NCI-H2196 (cell line): ENCODE data around the gene ATXN1.

Experiments
- DNase-seq: peaks from one replicate; lab custom pipeline; 2025; ENCODE audit not compliant: unreplicated experiment; lab: John Stamatoyannopoulos, UW

The ATXN1 gene

GRCh38 chr6:16374461-16375200 is 386.6 kb downstream of the ATXN1 start:
- no peak for DNase-seq

GRCh38 chr6:16374016-16374415 is 387.2 kb downstream of the ATXN1 start:
- no peak for DNase-seq

DNA sequence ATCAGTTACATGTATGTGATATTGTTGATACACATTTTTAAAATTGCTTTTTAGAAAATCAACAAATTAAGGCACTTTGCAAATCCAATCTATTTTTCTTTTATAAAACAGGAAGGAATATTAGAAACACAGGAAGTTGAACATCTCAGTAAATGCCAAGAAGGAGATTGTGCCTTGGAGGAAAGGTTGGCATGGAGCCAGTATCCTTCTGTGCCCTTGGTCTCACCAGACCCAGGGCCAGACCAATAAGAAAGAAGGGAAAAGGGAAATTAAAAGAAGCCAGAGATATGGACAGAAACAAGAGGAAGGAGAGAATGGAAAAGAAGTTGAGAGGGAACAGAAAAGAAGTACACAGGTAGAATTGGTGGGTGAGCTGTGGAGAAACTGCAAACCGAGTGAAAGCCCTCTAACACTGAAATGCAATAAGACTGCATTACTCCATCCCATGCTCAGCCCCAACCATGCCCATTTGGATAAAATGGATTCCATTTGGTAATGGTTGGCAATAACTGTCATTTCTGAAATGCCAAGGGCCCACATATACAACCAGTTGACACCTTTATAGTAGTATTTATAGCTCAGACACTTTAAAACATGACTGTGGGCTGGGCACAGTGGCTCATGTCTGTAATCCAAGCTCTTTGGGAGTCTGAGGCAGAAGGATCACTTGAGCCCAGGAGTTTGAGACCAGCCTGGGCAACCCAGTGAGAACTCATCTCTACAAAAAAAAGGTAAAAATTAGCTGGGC is 389.1 kb downstream of the ATXN1 start:
- no peak for DNase-seq

DNA sequence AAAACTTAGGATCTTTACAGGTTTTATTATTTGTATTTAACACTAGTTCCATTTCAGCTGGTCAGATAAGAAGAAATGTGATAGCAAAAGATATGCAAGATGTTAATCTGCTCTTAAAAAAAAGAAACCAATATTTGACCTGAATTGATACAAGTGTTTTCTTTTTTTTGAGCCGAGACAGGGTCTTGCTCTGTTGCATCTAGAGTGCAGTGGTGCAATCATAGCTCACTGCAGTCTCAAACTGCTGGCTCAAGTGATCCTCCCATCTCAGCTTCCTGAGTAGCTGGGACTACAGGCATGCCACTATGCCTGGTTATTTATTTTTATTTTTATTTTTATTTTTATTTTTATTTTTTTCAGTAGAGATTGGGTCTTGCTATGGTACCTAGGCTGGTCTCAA is 389.9 kb downstream of the ATXN1 start:
- DNase-seq = no peak

DNA sequence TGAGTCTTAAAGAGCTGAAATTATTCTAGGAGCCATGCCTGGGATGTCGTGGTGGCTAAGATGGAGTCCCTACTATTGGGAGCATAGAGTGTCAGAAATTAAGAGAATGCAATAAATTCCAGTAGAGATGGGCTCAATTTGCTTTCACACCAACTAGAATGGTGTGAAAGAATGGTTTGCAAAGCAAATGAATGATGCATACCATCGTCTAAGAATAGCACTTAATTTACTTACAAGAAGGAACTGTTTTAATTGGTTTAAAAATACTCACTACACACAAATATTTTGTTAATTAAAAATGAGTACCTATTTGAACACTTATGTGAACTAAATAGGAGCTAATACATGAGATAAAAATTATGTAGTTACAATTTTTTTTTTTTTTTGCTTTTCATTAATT is 390.3 kb downstream of the ATXN1 start:
- no peak for DNase-seq

DNA sequence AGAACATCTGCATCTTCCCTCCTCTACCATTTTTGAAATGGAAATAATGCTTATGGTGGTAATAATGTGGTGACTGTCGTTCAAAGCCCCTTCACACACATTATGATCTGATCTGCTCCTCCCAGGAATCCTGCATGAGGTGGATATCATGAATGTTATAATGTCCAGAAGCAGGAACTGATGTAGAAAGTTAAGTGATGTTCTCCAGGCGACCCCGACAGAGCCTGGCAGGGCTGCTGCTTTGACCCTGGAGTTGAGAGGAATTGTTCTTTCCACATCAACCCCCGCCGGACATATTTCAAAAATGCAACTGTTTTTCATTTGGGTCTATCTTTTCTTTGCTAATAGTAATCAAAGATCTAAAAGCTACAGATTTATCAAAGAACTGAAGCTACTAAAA is 391.3 kb downstream of the ATXN1 start:
- DNase-seq = no peak

DNA sequence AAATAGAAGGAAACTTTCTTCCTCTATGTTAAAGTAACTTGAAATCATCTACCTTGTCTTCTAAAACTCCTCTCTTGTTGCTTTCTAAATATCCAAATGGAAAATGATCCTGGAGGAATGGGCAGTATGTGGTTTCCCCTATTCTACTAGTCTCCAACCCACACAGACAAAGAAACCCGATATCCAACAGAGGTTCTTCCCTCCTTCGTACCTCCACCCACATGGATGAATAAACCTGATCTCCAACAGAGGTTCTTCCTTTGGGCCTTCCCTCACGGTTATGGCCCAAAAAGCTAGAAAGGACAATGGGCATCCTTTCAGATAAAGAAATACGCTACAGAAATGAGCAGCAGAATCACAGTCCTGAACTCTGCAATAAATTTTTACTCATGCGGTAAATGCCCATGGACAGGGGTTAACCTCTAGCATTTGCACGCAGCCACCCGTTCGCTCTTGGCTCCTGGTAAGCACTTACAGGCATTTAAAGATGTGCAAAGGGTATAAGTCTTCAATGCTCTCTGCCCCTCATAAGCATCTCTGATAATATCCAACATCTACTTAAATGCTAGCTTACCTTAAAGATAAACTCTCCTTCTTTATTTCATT is 392.0 kb downstream of the ATXN1 start:
- DNase-seq = no peak

- DNase-seq = no peak
These were observed 393.7 kb downstream of the ATXN1 start for GRCh38 chr6:16367571-16367970.

GRCh38 chr6:16363749-16364148 is 397.5 kb downstream of the ATXN1 start:
- no peak for DNase-seq

DNA sequence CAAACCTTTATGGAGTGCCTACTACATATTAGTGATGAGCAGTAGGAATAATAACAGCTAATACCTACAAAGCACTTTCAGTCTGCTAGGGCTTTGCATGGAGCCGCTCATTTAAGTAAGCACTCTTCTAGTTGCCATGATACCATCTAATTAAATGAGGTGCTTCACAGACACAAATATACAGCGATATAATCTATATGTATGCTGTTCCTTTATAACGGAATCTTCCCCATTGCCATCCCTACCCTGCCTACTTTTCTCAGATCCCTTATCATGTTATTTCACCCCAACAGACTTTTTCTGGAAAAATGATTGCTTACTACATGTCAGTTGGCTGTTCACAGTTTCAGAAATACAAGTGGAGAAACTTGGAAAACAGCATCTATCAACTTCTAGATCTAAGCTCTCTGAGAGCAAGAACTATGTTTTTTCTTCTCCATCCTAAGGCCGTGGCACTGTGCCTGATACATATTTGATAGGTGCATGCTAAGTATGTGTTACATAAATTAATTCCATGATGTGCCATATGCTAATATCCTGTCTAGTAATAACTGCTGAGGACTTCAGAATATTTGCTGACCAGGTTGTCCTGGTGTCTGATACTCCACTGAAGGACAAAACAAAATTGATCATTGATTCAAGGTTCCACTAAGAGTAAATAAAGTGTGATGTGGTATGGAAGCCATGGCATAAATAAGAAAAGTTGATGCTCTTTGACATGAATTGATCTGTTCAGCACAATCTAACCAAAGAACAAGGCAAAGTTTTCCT is 398.3 kb downstream of the ATXN1 start:
- no peak for DNase-seq

GRCh38 chr6:16362296-16362695 is 399.0 kb downstream of the ATXN1 start:
- no peak for DNase-seq

- no peak for DNase-seq
These were observed 399.4 kb downstream of the ATXN1 start for GRCh38 chr6:16361861-16362260.

DNA sequence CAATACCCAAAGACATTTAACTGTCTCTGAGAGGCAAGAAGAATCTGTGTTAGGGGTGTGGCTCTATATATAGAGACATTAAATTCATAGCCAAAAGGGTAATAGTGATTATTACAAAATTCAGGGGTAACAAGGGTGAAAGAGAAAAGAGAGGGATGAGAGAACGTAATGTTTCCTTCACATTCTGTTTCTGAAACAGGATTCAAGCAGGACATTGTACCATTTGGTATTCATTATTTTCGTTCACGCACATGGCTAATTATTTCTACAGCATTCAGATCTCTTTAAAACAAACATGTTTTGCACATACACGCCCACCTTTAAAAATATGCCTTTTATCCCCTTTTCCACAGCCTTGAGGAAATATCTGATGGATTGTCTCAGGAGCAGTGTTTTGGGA is 400.1 kb downstream of the ATXN1 start:
- no peak for DNase-seq

GRCh38 chr6:16360365-16360764 is 400.9 kb downstream of the ATXN1 start:
- no peak for DNase-seq

GRCh38 chr6:16359563-16359962 is 401.7 kb downstream of the ATXN1 start:
- DNase-seq = no peak

DNA sequence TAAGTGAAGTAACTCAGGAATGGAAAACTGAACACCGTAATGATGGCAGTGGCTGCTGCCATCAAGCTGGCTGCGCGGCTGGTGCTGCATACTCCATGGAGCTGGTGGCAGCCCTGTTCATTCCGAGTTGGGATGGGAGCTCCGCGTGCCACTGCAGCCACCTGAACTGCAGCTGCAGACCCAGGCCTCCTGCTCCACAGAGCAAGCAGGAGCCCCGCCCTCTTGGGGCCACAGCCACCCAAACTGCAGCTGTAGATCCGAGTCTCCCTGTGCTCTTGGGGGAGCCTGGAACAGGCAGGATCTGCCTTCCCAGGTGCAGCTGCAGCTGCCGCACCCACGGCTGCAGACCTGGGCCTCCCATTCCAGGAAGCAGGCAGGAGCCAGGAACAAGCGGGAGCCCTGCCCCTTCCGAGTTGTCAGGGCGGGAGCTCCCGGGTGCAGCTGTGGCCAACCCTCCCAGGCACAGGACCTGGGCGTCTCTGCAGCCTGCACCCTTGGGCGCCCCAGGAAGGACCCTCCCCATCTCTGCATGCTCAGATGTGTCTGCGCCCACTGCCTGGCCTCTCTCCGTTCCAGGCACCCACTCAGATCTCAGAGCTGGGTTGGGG is 402.6 kb downstream of the ATXN1 start:
- DNase-seq = no peak

- DNase-seq = no peak
These were observed 405.4 kb downstream of the ATXN1 start for GRCh38 chr6:16355699-16356446.

- DNase-seq = no peak
These were observed 406.0 kb downstream of the ATXN1 start for GRCh38 chr6:16355238-16355637.

DNA sequence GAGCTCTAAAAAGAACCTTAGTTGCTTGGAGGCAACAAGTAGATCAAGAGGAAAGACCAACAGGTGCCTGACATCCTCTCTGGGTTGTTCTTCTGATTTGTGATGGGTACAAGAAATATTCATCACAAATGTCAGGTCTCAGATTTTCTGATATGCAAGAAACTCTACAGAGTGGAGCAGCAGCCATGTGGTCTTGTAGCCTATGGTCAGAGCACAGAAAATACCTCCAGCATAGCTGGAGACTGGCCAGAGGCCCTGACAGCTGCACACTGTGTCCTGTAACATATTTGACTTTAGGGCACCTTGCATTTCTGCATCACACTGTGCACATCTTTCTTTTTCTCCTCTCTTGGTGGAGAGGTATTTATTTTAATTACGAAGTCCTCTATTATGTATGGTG is 406.6 kb downstream of the ATXN1 start:
- no peak for DNase-seq

DNA sequence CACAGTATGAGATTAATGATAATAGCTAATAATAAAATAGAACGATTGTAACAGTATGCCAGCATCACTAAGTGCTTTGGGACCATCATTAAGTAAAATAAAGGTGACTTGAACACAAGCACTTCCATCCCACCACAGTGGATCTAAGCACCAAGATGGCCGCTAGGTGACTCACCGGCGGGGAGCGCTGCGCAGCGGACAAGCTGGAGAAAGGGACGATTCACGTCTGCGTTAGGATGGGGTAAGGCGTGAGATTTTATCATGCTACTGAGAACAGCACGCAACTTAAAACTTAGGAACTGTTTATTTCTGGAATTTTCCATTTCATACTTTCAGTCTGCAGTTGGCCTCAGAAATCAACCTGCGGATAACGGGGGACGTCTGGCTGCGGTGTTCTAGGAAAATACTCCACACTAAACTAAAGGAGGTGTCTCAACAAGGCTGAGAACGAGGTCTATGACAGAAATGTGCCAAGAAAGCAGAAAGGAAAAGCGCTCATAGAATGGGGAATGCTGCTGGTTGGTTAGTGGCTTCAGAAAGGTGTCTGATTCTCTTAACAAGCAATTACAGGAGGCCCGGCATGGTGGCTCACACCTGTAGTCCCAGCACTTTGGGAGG is 408.3 kb downstream of the ATXN1 start:
- DNase-seq = no peak
